Sigmoid colon (tissue), 4 donors: ENCODE measurements around the gene CITED1.

Experiments
- CTCF ChIP-seq, 4 experiments: fragments of 450-650 bp in 3 of 4; fragments of 200-600 bp in 1 of 4; IDR thresholded peaks; one replicate each; pipeline ENCODE4 v1.5.1; 2016 to 2019; ENCODE audit warnings: antibody characterized with exemption in 4 of 4, mild to moderate bottlenecking in 3 of 4, moderate library complexity in 2 of 4
- EP300 ChIP-seq, 4 donors: sonication (generic); formaldehyde crosslinking; IDR thresholded peaks; one replicate each; pipeline ENCODE4 v1.6.1; 2017; ENCODE audit warnings: antibody characterized with exemption in 4 of 4
- POLR2A ChIP-seq, 2 donors: fragments of 450-650 bp; IDR thresholded peaks; one replicate each; pipeline ENCODE4 v1.6.1; 2016; ENCODE audit warnings: antibody characterized with exemption in 2 of 2, mild to moderate bottlenecking in 2 of 2, moderate library complexity in 2 of 2
- POLR2AphosphoS5 ChIP-seq, 4 donors: sonication (generic); formaldehyde crosslinking; IDR thresholded peaks; one replicate each; pipeline ENCODE4 v1.6.1; 2017; ENCODE audit warnings: antibody characterized with exemption in 4 of 4

DNA sequence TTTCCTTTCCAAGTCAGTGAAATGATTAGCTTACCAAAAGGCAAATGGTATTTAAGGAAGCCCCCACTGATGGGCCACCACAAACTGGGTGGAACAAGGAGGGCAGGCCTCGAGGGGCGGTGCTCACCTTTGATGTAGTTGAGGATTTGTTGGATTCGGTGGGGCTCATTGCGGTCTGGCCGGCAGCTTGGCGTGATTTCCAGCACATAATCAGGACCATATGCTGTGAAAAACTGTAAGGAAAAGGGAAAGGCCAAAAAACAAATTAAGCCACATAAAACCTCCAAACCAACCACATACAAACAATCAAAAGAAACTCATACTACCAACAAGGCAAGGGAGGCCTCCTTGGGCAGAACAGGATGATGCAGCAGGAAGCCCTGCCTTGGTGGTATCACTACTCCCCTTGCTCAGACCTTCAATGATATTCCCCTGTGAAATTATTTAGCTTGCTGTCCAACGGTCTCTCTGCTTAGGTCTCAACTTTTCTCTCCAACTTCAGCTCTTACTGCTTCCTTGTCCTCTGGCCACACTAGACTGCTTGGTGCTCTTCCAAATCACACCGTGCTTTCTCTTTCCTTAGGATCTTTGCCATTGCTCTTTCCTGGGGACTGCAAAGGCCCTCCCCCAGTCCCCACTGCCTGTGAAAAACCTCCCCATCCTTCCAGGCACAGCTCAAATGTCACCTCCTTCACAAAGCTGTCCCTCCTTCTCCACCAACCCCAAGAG, 46.1 kb upstream of the CITED1 start:
- no peak for TF ChIP-seq CTCF (IDR thresholded peaks at IDR 0.05)
- no peak for TF ChIP-seq POLR2AphosphoS5 (IDR thresholded peaks at IDR 0.05)
- no peak for TF ChIP-seq POLR2A (IDR thresholded peaks at IDR 0.05)
- no peak for TF ChIP-seq EP300 (IDR thresholded peaks at IDR 0.05)
